GM23338 (cell line): ENCODE data around the gene KLHL40. TPM values are rescaled to one million over a fixed set of nuclear protein-coding genes. Genes with fewer than 3 reads are reported as not detected.

Experiments used
- ATAC-seq: fragments of 200-7000 bp; cut with Tn5 transposase; 3 replicates; pipeline ENCODE4 v1.9.1; 2020
- DNase-seq: peaks from one replicate; pipeline ENCODE4 v3.0.0-alpha.2; 2015; ENCODE audit warnings: low spot score
- H2AFZ ChIP-seq: fragments of 200-600 bp; sonication (generic); 2 replicates; pipeline ENCODE4 v1.8.0; 2016; ENCODE audit warnings: antibody characterized with exemption, mild to moderate bottlenecking, moderate library complexity
- H3F3A ChIP-seq: fragments of 200-600 bp; sonication (generic); replicated peaks from 2 replicates; pipeline ENCODE4 v1.8.0; 2017; ENCODE audit warnings: antibody characterized with exemption, mixed run types, low read depth
- H3K27ac ChIP-seq: fragments of 200-600 bp; sonication (generic); 2 replicates; pipeline ENCODE4 v1.6.1; 2016; ENCODE audit warnings: low read depth
- H3K27me3 ChIP-seq: fragments of 200-600 bp; sonication (generic); 2 replicates; pipeline ENCODE4 v1.8.0; 2016; ENCODE audit warnings: mild to moderate bottlenecking, mixed run types, moderate library complexity; ENCODE audit not compliant: insufficient read depth
- H3K36me3 ChIP-seq: fragments of 200-600 bp; sonication (generic); 2 replicates; pipeline ENCODE4 v1.8.0; 2016; ENCODE audit warnings: mild to moderate bottlenecking; ENCODE audit not compliant: insufficient read depth
- H3K4me1 ChIP-seq: fragments of 200-600 bp; sonication (generic); 2 replicates; pipeline ENCODE4 v1.8.0; 2016; ENCODE audit warnings: mild to moderate bottlenecking, moderate library complexity; ENCODE audit not compliant: insufficient read depth
- H3K4me2 ChIP-seq: fragments of 200-600 bp; sonication (generic); 2 replicates; pipeline ENCODE4 v1.7.1; 2017; ENCODE audit warnings: mixed run types
- H3K4me3 ChIP-seq: fragments of 200-600 bp; sonication (generic); 2 replicates; pipeline ENCODE4 v1.6.1; 2016; ENCODE audit warnings: mixed run types
- H3K79me2 ChIP-seq: fragments of 200-600 bp; sonication (generic); replicated peaks from 2 replicates; pipeline ENCODE4 v1.8.0; 2017; ENCODE audit warnings: mild to moderate bottlenecking; ENCODE audit not compliant: insufficient read depth
- H3K9me2 ChIP-seq: fragments of 200-600 bp; sonication (generic); 2 replicates; pipeline ENCODE4 v1.8.0; 2017; ENCODE audit not compliant: insufficient read depth
- H4K20me1 ChIP-seq: fragments of 200-600 bp; sonication (generic); replicated peaks from 2 replicates; pipeline ENCODE4 v1.8.0; 2017; ENCODE audit warnings: mild to moderate bottlenecking; ENCODE audit not compliant: insufficient read depth
- H3K27ac Mint-ChIP-seq: 2 replicates; pipeline ENCODE4 v1.8.0; 2020; ENCODE audit warnings: inconsistent platforms, mild to moderate bottlenecking, moderate library complexity, mixed read lengths
- H3K27me3 Mint-ChIP-seq: 3 replicates; pipeline ENCODE4 v1.8.0; 2022; ENCODE audit warnings: low read depth, mild to moderate bottlenecking, moderate library complexity, mixed read lengths, inconsistent platforms; ENCODE audit not compliant: insufficient read depth, poor library complexity
- H3K36me3 Mint-ChIP-seq: 3 replicates; pipeline ENCODE4 v1.8.0; 2021; ENCODE audit warnings: low read depth, mild to moderate bottlenecking, inconsistent platforms, moderate library complexity, mixed read lengths
- H3K4me1 Mint-ChIP-seq: 3 replicates; pipeline ENCODE4 v1.8.0; 2020; ENCODE audit warnings: mild to moderate bottlenecking, inconsistent platforms, mixed read lengths
- H3K4me3 Mint-ChIP-seq: 3 replicates; pipeline ENCODE4 v1.8.0; 2021; ENCODE audit warnings: moderate library complexity, mild to moderate bottlenecking, inconsistent platforms, mixed read lengths
- H3K9me3 Mint-ChIP-seq: 3 replicates; pipeline ENCODE4 v1.8.0; 2020; ENCODE audit warnings: moderate library complexity, mild to moderate bottlenecking, inconsistent platforms, mixed read lengths
- EZH2phosphoT487 ChIP-seq: fragments of 200-600 bp; sonication (generic); IDR thresholded peaks from one replicate; pipeline ENCODE4 v1.8.1; 2018; ENCODE audit warnings: antibody characterized with exemption; ENCODE audit not compliant: unreplicated experiment
- JUNB ChIP-seq: IDR thresholded peaks from one replicate; pipeline ENCODE4 v1.6.1; 2016; ENCODE audit warnings: antibody characterized with exemption; ENCODE audit not compliant: unreplicated experiment
- NANOG ChIP-seq: IDR thresholded peaks from 2 replicates; pipeline ENCODE4 v1.6.1; 2016; ENCODE audit warnings: antibody characterized with exemption, borderline replicate concordance
- POLR2AphosphoS5 ChIP-seq: IDR thresholded peaks from 2 replicates; pipeline ENCODE4 v1.6.1; 2016; ENCODE audit warnings: antibody characterized with exemption, low read depth
- STAT1 ChIP-seq: IDR thresholded peaks from one replicate; pipeline ENCODE4 v1.6.1; 2016; ENCODE audit warnings: antibody characterized with exemption; ENCODE audit not compliant: unreplicated experiment
- ZNF114 ChIP-seq: fragments of 250-450 bp; sonication (Bioruptor Pico); IDR thresholded peaks from 2 replicates; pipeline ENCODE4 v1.5.0; 2020; ENCODE audit warnings: mild to moderate bottlenecking, moderate library complexity
- ZNF331 ChIP-seq: fragments of 250-450 bp; sonication (Bioruptor Pico); IDR thresholded peaks from 2 replicates; pipeline ENCODE4 v1.5.0; 2020; ENCODE audit warnings: low read depth, mild to moderate bottlenecking, moderate library complexity
- polyA plus RNA-seq: library from polyadenylated mRNA; unstranded; fragments of >200 nt; fragmentation: Nextera tagmentation; extraction: Ambion mirVana; gene quantifications from 2 replicates; pipeline ENCODE4 v1.2.1, GENCODE V29; 2016
- total RNA-seq: library from RNA; depleted of rRNA; stranded (reverse); fragments of >200 nt; shearing (Covaris generic); gene quantifications from 2 replicates; pipeline ENCODE4 v1.2.3, GENCODE V29; 2014
- TF ChIP-seq, protein P1 (sequence below): IDR thresholded peaks from one replicate; pipeline ENCODE4 v1.6.1; 2018; ENCODE audit warnings: antibody characterized with exemption; ENCODE audit not compliant: unreplicated experiment
- TF ChIP-seq, protein P2 (sequence below), 2 experiments: fragments of 200-600 bp in 1 of 2; sonication (generic) in 1 of 2; conservative IDR thresholded peaks; 2 replicates each; pipeline versions ENCODE4 v1.5.1 to v1.6.1; 2016 to 2017; ENCODE audit warnings: antibody characterized with exemption in 2 of 2, low read depth in 2 of 2, mild to moderate bottlenecking in 2 of 2, moderate library complexity in 1 of 2

Gene KLHL40
- total and polyA plus RNA-seq, 2 experiments from 2014 or later, result not detected

DNA sequence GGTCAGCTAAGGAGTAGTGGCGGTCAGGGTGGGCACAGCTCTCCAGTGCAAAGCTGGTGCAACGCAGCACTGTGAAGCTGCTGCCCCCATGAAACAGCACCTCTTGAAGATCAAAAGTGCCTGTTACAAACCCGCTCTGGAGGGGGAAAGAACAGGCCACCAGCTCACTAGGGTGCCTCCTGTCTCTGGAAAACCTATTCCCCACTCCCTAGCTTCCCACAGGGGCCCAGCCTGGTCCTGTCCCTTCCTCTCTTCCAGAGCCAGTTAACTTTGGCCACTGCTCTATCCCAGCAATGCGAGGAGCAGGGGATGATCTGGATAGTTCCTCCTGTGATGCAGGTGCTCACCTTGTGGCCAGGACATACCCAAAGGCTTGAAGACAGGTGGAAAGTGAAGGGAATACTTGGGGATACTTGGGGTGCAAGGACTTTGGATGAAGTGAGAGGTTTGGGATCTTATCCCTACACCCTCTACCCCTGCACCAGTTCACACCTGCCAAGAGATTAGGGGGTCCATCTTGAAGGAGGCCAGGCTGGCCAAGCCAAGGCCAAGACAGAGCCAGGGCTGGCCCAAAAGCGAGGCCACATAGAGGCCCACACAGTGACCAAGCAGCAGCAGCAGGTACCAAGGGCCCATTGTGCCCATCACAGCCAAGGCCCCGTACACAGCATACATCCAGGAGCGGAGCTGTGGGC lies 13.0 kb downstream of the KLHL40 start (continued):
- TF ChIP-seq, protein P1, sequence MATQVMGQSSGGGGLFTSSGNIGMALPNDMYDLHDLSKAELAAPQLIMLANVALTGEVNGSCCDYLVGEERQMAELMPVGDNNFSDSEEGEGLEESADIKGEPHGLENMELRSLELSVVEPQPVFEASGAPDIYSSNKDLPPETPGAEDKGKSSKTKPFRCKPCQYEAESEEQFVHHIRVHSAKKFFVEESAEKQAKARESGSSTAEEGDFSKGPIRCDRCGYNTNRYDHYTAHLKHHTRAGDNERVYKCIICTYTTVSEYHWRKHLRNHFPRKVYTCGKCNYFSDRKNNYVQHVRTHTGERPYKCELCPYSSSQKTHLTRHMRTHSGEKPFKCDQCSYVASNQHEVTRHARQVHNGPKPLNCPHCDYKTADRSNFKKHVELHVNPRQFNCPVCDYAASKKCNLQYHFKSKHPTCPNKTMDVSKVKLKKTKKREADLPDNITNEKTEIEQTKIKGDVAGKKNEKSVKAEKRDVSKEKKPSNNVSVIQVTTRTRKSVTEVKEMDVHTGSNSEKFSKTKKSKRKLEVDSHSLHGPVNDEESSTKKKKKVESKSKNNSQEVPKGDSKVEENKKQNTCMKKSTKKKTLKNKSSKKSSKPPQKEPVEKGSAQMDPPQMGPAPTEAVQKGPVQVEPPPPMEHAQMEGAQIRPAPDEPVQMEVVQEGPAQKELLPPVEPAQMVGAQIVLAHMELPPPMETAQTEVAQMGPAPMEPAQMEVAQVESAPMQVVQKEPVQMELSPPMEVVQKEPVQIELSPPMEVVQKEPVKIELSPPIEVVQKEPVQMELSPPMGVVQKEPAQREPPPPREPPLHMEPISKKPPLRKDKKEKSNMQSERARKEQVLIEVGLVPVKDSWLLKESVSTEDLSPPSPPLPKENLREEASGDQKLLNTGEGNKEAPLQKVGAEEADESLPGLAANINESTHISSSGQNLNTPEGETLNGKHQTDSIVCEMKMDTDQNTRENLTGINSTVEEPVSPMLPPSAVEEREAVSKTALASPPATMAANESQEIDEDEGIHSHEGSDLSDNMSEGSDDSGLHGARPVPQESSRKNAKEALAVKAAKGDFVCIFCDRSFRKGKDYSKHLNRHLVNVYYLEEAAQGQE, result no peak
- no peak for TF ChIP-seq JUNB
- TF ChIP-seq STAT1, result no peak
- TF ChIP-seq ZNF331 (CRISPR knock-in tag), result no peak
- TF ChIP-seq EZH2phosphoT487, result no peak
- no peak for TF ChIP-seq ZNF114
- TF ChIP-seq, protein P2, sequence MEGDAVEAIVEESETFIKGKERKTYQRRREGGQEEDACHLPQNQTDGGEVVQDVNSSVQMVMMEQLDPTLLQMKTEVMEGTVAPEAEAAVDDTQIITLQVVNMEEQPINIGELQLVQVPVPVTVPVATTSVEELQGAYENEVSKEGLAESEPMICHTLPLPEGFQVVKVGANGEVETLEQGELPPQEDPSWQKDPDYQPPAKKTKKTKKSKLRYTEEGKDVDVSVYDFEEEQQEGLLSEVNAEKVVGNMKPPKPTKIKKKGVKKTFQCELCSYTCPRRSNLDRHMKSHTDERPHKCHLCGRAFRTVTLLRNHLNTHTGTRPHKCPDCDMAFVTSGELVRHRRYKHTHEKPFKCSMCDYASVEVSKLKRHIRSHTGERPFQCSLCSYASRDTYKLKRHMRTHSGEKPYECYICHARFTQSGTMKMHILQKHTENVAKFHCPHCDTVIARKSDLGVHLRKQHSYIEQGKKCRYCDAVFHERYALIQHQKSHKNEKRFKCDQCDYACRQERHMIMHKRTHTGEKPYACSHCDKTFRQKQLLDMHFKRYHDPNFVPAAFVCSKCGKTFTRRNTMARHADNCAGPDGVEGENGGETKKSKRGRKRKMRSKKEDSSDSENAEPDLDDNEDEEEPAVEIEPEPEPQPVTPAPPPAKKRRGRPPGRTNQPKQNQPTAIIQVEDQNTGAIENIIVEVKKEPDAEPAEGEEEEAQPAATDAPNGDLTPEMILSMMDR (conservative IDR thresholded peaks at IDR 0.05; ENCODE audit: low read depth in 2 of 2), result no peak

DNA sequence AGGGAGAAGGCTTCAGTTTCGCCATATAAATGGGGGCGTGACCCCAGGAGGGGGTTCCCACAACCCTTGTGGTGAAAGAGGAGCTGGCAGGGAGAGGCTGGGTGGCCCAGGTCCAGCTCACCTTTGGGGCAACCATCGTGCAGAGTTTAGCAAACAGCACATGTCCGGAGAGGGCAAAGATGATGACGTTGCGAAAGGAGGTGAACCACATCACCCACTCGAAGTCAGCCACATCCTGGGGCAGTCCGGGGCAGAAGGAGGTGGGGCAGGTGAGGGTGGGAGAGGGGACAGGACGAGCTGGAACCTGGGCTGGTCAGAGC lies 13.5 kb downstream of the KLHL40 start:
- no peak overlapping the region for H3K4me2 ChIP-seq
- no peaks in the 10 kb centered on the region for H3K9me3 Mint-ChIP-seq
- H2AFZ ChIP-seq, result no peak overlapping the region
- ATAC-seq (no peak), DNase-seq (no peak)
- no peak overlapping the region for H3K27ac ChIP-seq
- no peak overlapping the region for H3K4me3 ChIP-seq
- no peaks in the 10 kb centered on the region for H3K36me3 ChIP-seq
- no peak overlapping the region for H3K27ac Mint-ChIP-seq
- no peaks in the 10 kb centered on the region for H3K36me3 Mint-ChIP-seq
- peaks cover 8% of the 10 kb centered on the region for H3K4me1 Mint-ChIP-seq
- H3K27me3 ChIP-seq, result no peaks in the 10 kb centered on the region
- peaks cover 8% of the 10 kb centered on the region for H3K27me3 Mint-ChIP-seq
- no peaks in the 10 kb centered on the region for H4K20me1 ChIP-seq
- H3K79me2 ChIP-seq, result no peaks in the 10 kb centered on the region
- no peaks in the 10 kb centered on the region for H3K4me1 ChIP-seq
- no peaks in the 10 kb centered on the region for H3F3A ChIP-seq
- H3K9me2 ChIP-seq, result no peaks in the 10 kb centered on the region
- no peak overlapping the region for H3K4me3 Mint-ChIP-seq
- TF ChIP-seq, protein P1, result no peak
- TF ChIP-seq POLR2AphosphoS5, result no peak
- TF ChIP-seq, protein P2 (conservative IDR thresholded peaks at IDR 0.05; ENCODE audit: low read depth in 2 of 2), result no peak
- no peak for TF ChIP-seq ZNF331 (CRISPR knock-in tag)
- TF ChIP-seq ZNF114, result no peak
- TF ChIP-seq NANOG, result no peak
